K562 (cell line): ENCODE data around the gene STMN3. TPM values are rescaled to one million over a fixed set of nuclear protein-coding genes. Genes with fewer than 3 reads are reported as not detected.

Experiments
- ADNP ChIP-seq: fragments of 200-800 bp; sonication (Bioruptor generic); IDR thresholded peaks from 2 replicates; pipeline ENCODE4 v1.6.1; 2016; ENCODE audit warnings: missing genetic modification characterization, missing compliant biosample characterization
- CTBP1 ChIP-seq: fragments of 450-650 bp; IDR thresholded peaks from 2 replicates; pipeline ENCODE4 v1.6.1; 2016; ENCODE audit warnings: borderline replicate concordance
- ERF ChIP-seq: fragments of 450-650 bp; formaldehyde crosslinking; IDR thresholded peaks from 2 replicates; pipeline ENCODE4 v1.4.0; 2020; ENCODE audit warnings: mild to moderate bottlenecking, mixed read lengths
- FOXK2 ChIP-seq, 2 experiments: fragments of 450-650 bp; IDR thresholded peaks in 1 of 2; conservative IDR thresholded peaks in 1 of 2; 2 replicates each; pipeline ENCODE4 v1.6.1; 2016; ENCODE audit warnings: low read depth in 2 of 2, mild to moderate bottlenecking in 1 of 2
- GABPB2 ChIP-seq: fragments of 250-450 bp; sonication (Bioruptor Pico); conservative IDR thresholded peaks from 2 replicates; pipeline ENCODE4 v1.5.1; 2021; ENCODE audit warnings: mild to moderate bottlenecking
- HDAC2 ChIP-seq: fragments of 450-650 bp; IDR thresholded peaks from 2 replicates; pipeline ENCODE4 v1.6.1; 2016; ENCODE audit warnings: mild to moderate bottlenecking
- HMGXB4 ChIP-seq: sonication (generic); formaldehyde crosslinking; IDR thresholded peaks from 2 replicates; pipeline ENCODE4 v1.8.1; 2023; ENCODE audit warnings: mild to moderate bottlenecking, missing genetic modification reagents
- KDM1A ChIP-seq, 2 experiments: fragments of 450-650 bp; IDR thresholded peaks; 2 replicates each; pipeline ENCODE4 v1.6.1; 2016; ENCODE audit warnings: mild to moderate bottlenecking in 2 of 2
- LCOR ChIP-seq: sonication (generic); formaldehyde crosslinking; IDR thresholded peaks from 2 replicates; pipeline ENCODE4 v1.8.0; 2022; ENCODE audit warnings: mild to moderate bottlenecking, missing genetic modification reagents
- MAZ ChIP-seq, 2 experiments: fragments of 450-650 bp in 1 of 2; sonication (generic) in 1 of 2; formaldehyde crosslinking; IDR thresholded peaks in 1 of 2; conservative IDR thresholded peaks in 1 of 2; 2 replicates each; pipeline versions ENCODE4 v1.4.0 to v1.5.0; 2020; ENCODE audit warnings: mild to moderate bottlenecking in 1 of 2, missing genetic modification reagents in 1 of 2
- SAFB ChIP-seq: fragments of 200-400 bp; formaldehyde crosslinking; IDR thresholded peaks from 2 replicates; pipeline ENCODE4 v1.6.1; 2017; ENCODE audit warnings: low read depth, low read length, borderline replicate concordance
- SAP30 ChIP-seq: fragments of 200-600 bp; sonication (generic); IDR thresholded peaks from 2 replicates; pipeline ENCODE4 v1.6.1; 2012; ENCODE audit warnings: borderline replicate concordance, low read depth, mild to moderate bottlenecking, moderate library complexity, low read length, control low read depth, inconsistent platforms; ENCODE audit not compliant: insufficient read depth, poor library complexity, severe bottlenecking
- ZBTB40 ChIP-seq, 2 experiments: fragments of 450-650 bp in 1 of 2; sonication (generic) in 1 of 2; formaldehyde crosslinking in 1 of 2; IDR thresholded peaks; 2 replicates each; pipeline versions ENCODE4 v1.7.1 to v1.9.0; 2016 to 2022; ENCODE audit warnings: inconsistent platforms in 1 of 2, mild to moderate bottlenecking in 1 of 2, missing genetic modification reagents in 1 of 2
- ZNF12 ChIP-seq: sonication (generic); formaldehyde crosslinking; IDR thresholded peaks from 2 replicates; pipeline ENCODE4 v1.4.0; 2020; ENCODE audit warnings: mild to moderate bottlenecking, missing genetic modification reagents
- ZNF444 ChIP-seq: fragments of 250-450 bp; sonication (Bioruptor Pico); IDR thresholded peaks from 2 replicates; pipeline ENCODE4 v1.4.0; 2020; ENCODE audit warnings: mild to moderate bottlenecking, moderate library complexity
- polyA plus RNA-seq, 8 experiments: library from polyadenylated mRNA; depleted of rRNA in 4 of 8; stranded (reverse) in 5 of 8; unstranded in 3 of 8; fragments of >200 nt; fragmentation: Nextera tagmentation in 2 of 8; fragmentation: Illumina TruSeq in 1 of 8; extraction: Ambion mirVana in 2 of 8; extraction: Trizol in 1 of 8; gene quantifications; 2 replicates each; pipeline versions ENCODE4 v1.2.1 to v1.2.3, GENCODE V29; 2011 to 2014; ENCODE audit warnings: inconsistent platforms in 1 of 8, missing spikeins in 1 of 8
- total RNA-seq, 7 experiments: library from RNA; depleted of rRNA in 6 of 7; stranded (reverse); fragments of >200 nt in 6 of 7; fragmentation: Illumina TruSeq in 2 of 7; extraction: Trizol in 2 of 7; gene quantifications; 2 replicates each; pipeline versions ENCODE4 v1.2.1 to v1.2.3, GENCODE V29; 2011 to 2021; ENCODE audit warnings: low replicate concordance in 1 of 7

STMN3 gene
- total and polyA plus RNA-seq, 9 of the 15 experiments (the other 6 are each of a cell fraction or from before 2014, with no cell fraction given) = 0.70 to 65.6 (median 29.4) TPM

- TF ChIP-seq CTBP1 = peak; percentile 80
- no peak for TF ChIP-seq FOXK2 (conservative IDR thresholded peaks at IDR 0.05 in 1 of 2, IDR thresholded peaks at IDR 0.05 in 1 of 2; ENCODE audit: low read depth in 2 of 2)
- 0 out of 2 replicates have a peak, but pooled peaks have one; percentile 60 for TF ChIP-seq ERF
- TF ChIP-seq SAFB = peak; percentile 70; the same call in 1 of the 2 replicates
- TF ChIP-seq LCOR (CRISPR knock-in tag) = 0 out of 2 replicates have a peak, but pooled peaks have one; percentile 29
- peak; percentile 78 for TF ChIP-seq SAP30
- TF ChIP-seq MAZ (CRISPR knock-in tag; conservative IDR thresholded peaks at IDR 0.05 in 1 of 2, IDR thresholded peaks at IDR 0.05 in 1 of 2) = peak; percentile 82
- peak; percentile 68 for TF ChIP-seq ZBTB40 (IDR thresholded peaks at IDR 0.05)
- no peak for TF ChIP-seq ZBTB40 (CRISPR knock-in tag; IDR thresholded peaks at IDR 0.05)
- peak; percentile 26; the same call in 1 of the 2 replicates for TF ChIP-seq GABPB2 (CRISPR knock-in tag)
- TF ChIP-seq ADNP (tag) = no peak
- peak; percentile 67; the same call in 1 of the 2 replicates for TF ChIP-seq HMGXB4 (CRISPR knock-in tag)
- TF ChIP-seq KDM1A (IDR thresholded peaks at IDR 0.05) = no peak
- no peak for TF ChIP-seq ZNF444 (CRISPR knock-in tag)
- TF ChIP-seq ZNF12 (CRISPR knock-in tag) = 0 out of 2 replicates have a peak, but pooled peaks have one; percentile 75
- TF ChIP-seq HDAC2 = 0 out of 2 replicates have a peak, but pooled peaks have one; percentile 47
Measured at GRCh38 chr20:63627129-63627750, 26.0 kb downstream of the STMN3 start (continued).
